A673 (cell line): ENCODE data around the gene IL1RN. TPM values are rescaled to one million over a fixed set of nuclear protein-coding genes. Genes with fewer than 3 reads are reported as not detected.

ENCODE experiments used
- BruUV-seq: library from RNA; stranded (reverse); fragments of 400-500 nt; replicated peaks from 2 replicates; lab custom pipeline; 2021; lab: Mats Ljungman, UMichigan
- CTCF ChIA-PET: fragments of 300-600 bp; sonication (Branson Sonifier 250); formaldehyde crosslinking; loops from one replicate; lab custom pipeline; 2022; ENCODE audit warnings: antibody characterized with exemption; lab: Charles Lee
- POLR2A ChIA-PET: fragments of 300-600 bp; sonication (Branson Sonifier 250); formaldehyde crosslinking; loops from one replicate; lab custom pipeline; 2022; ENCODE audit warnings: antibody characterized with exemption; ENCODE audit not compliant: low non-redundant PET; lab: Charles Lee
- DNase-seq: peaks from one replicate; pipeline ENCODE4 v3.0.0-alpha.2; 2015; ENCODE audit warnings: low spot score
- H3K27ac ChIP-seq: fragments of 200-600 bp; sonication (generic); 2 replicates; pipeline ENCODE4 v1.5.1; 2016; ENCODE audit warnings: mixed run types, low read depth, mild to moderate bottlenecking, mixed read lengths, antibody characterized with exemption, low read length; ENCODE audit not compliant: poor library complexity, severe bottlenecking
- H3K27me3 ChIP-seq: fragments of 200-600 bp; sonication (generic); replicated peaks from 2 replicates; pipeline ENCODE4 v1.6.1; 2017; ENCODE audit warnings: mixed run types, low read depth, mild to moderate bottlenecking, mixed read lengths, antibody characterized with exemption, low read length; ENCODE audit not compliant: insufficient read depth, poor library complexity
- H3K36me3 ChIP-seq: fragments of 200-600 bp; sonication (generic); 2 replicates; pipeline ENCODE4 v1.6.1; 2016; ENCODE audit warnings: mixed run types, mild to moderate bottlenecking, mixed read lengths, antibody characterized with exemption, low read length; ENCODE audit not compliant: insufficient read depth, poor library complexity, severe bottlenecking
- H3K4me1 ChIP-seq: fragments of 200-600 bp; sonication (generic); 2 replicates; pipeline ENCODE4 v1.6.1; 2017; ENCODE audit warnings: mixed run types, mild to moderate bottlenecking, mixed read lengths, antibody characterized with exemption, low read length; ENCODE audit not compliant: insufficient read depth, poor library complexity, severe bottlenecking
- H3K4me3 ChIP-seq: fragments of 200-600 bp; sonication (generic); 2 replicates; pipeline ENCODE4 v1.5.1; 2016; ENCODE audit warnings: low read depth, mixed run types, mild to moderate bottlenecking, mixed read lengths, low read length; ENCODE audit not compliant: poor library complexity, severe bottlenecking
- H3K9me3 ChIP-seq: fragments of 200-600 bp; sonication (generic); 2 replicates; pipeline ENCODE4 v1.6.1; 2016; ENCODE audit warnings: mixed run types, low read depth, mild to moderate bottlenecking, mixed read lengths, antibody characterized with exemption, low read length; ENCODE audit not compliant: poor library complexity, severe bottlenecking
- EZH2 ChIP-seq: fragments of 200-600 bp; sonication (generic); IDR thresholded peaks from 2 replicates; pipeline ENCODE4 v1.6.1; 2017; ENCODE audit warnings: borderline replicate concordance, low read depth, mild to moderate bottlenecking, mixed read lengths, antibody characterized with exemption, low read length; ENCODE audit not compliant: poor library complexity, severe bottlenecking
- intact Hi-C: fragments of 100-400 bp; cut with micrococcal nuclease; formaldehyde crosslinking; loops from one replicate; pipeline ENCODE4 v1.10.0; 2022; ENCODE audit not compliant: unreplicated experiment
- total RNA-seq: library from RNA; stranded (reverse); gene quantifications from 2 replicates; pipeline ENCODE4 v1.2.3, GENCODE V29; 2021
- TF ChIP-seq, protein P1 (sequence below): fragments of 300-800, 200-600 bp; sonication (generic); conservative IDR thresholded peaks from 2 replicates; pipeline ENCODE4 v1.5.1; 2017; ENCODE audit warnings: low read depth, mild to moderate bottlenecking, antibody characterized with exemption, low read length, moderate library complexity, mixed read lengths

Gene IL1RN
- total RNA-seq, 1 experiment from 2014 or later, result not detected

DNA sequence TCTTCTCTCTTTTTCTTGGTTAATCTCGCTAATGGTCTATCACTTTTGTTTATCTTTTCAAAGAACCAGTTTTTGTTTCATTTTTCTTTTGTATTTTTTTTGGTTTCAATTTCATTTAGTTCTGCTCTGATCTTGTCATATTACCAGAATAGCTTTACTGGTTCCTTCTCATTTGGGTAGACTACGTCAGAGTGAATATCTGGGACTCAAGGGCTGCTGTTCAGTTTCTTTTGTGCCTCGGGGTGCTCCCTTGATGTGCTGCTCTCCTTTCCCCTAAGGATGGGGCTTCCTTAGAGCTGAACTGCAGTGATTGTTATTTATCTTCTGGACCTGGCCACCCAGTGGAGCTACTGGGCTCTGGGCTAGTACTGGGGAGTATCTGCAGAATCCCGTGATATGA is 29.4 kb upstream of the IL1RN start:
- Histone ChIP-seq H3K4me3 (no peak overlapping the region), H3K27ac (no peak overlapping the region), H3K36me3 (no peaks in the 10 kb centered on the region), H3K27me3 (peaks cover 8% of the 10 kb centered on the region), H3K4me1 (no peaks in the 10 kb centered on the region), H3K9me3 (no peaks in the 10 kb centered on the region)
- BruUV-seq, result no TSS peak
- TF ChIP-seq, protein P1, sequence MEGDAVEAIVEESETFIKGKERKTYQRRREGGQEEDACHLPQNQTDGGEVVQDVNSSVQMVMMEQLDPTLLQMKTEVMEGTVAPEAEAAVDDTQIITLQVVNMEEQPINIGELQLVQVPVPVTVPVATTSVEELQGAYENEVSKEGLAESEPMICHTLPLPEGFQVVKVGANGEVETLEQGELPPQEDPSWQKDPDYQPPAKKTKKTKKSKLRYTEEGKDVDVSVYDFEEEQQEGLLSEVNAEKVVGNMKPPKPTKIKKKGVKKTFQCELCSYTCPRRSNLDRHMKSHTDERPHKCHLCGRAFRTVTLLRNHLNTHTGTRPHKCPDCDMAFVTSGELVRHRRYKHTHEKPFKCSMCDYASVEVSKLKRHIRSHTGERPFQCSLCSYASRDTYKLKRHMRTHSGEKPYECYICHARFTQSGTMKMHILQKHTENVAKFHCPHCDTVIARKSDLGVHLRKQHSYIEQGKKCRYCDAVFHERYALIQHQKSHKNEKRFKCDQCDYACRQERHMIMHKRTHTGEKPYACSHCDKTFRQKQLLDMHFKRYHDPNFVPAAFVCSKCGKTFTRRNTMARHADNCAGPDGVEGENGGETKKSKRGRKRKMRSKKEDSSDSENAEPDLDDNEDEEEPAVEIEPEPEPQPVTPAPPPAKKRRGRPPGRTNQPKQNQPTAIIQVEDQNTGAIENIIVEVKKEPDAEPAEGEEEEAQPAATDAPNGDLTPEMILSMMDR, result no peak
- TF ChIP-seq EZH2, result no peak
- intact Hi-C loops, result no loop called here
- DNase-seq, result no peak
- ChIA-PET POLR2A (no interaction called here), CTCF (no interaction called here)

DNA sequence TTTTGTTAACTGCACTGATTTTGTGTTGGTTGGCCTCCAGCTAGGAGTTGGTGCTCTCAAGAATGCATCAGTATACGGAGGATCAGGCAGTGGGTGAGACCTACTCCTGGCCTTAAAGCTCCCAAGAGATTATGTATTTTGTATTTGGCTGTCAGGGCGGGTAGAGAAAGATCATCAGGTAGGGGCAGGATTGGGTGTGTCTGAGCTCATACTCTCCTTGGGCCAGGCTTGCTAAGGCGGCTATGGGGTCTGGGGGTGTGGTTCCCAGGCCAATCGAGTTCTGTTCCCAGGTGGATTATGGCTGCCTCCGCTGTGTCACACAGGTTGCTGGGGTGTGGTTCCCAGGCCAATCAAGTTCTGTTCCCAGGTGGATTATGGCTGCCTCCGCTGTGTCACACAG is 28.9 kb upstream of the IL1RN start:
- ChIA-PET POLR2A (no interaction called here), CTCF (no interaction called here)
- Histone ChIP-seq H3K27ac (no peak overlapping the region), H3K9me3 (no peaks in the 10 kb centered on the region), H3K4me1 (no peaks in the 10 kb centered on the region), H3K36me3 (no peaks in the 10 kb centered on the region), H3K4me3 (no peak overlapping the region), H3K27me3 (peaks cover 8% of the 10 kb centered on the region)
- no peak for DNase-seq
- intact Hi-C loops, result no loop called here
- no peak for TF ChIP-seq EZH2
- TF ChIP-seq, protein P1, result no peak
- no TSS peak for BruUV-seq

DNA sequence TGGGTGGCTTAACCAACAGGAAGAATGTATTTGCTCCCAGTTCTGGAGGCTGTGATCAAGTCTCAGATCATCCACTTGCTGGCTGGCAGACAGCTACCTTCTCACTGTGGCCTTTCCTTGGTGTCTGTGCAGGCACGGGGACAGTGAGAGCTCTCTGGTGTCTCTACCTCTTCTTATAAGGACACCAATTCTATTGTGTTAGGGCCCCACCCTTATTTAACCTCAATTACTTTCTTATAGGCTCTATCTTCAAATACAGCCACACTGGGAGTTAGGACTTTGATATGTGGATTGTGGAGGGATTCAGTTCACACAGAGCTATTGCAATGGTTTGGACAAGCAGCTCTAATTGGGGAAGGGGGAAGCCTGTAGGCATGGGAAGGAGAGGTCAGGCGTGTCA is 25.3 kb upstream of the IL1RN start:
- no peaks in the 10 kb centered on the region for H3K9me3 ChIP-seq
- no peak for TF ChIP-seq EZH2
- TF ChIP-seq, protein P1, result no peak
- H3K4me1 ChIP-seq, result no peaks in the 10 kb centered on the region
- H3K4me3 ChIP-seq, result no peak overlapping the region
- no TSS peak for BruUV-seq
- no peak for DNase-seq
- no peaks in the 10 kb centered on the region for H3K36me3 ChIP-seq
- peaks cover 6% of the 10 kb centered on the region for H3K27me3 ChIP-seq
- CTCF ChIA-PET, result no interaction called here
- no peak overlapping the region for H3K27ac ChIP-seq
- intact Hi-C loops, result no loop called here
- POLR2A ChIA-PET, result no interaction called here
